Activated naive CD4-positive, alpha-beta T cell treated with anti-CD3 and anti-CD28 coated beads, Interleukin-2, amount 50 U/mL, for 72 hours (primary cell): ENCODE measurements around the gene CNTLN. TPM values are rescaled to one million over a fixed set of nuclear protein-coding genes. Genes with fewer than 3 reads are reported as not detected.

Experiments
- ATAC-seq, 2 donors: fragments of 150-1000 bp; cut with Tn5 transposase; 2 replicates each; pipeline ENCODE4 v1.10.0; 2021; ENCODE audit warnings: mild to moderate bottlenecking in 2 of 2, moderate library complexity in 2 of 2
- DNase-seq, 2 donors: peaks; one replicate each; pipeline ENCODE4 v3.0.0; 2021 to 2022; ENCODE audit warnings: low spot score in 2 of 2
- H3K27ac Mint-ChIP-seq, 2 donors: one replicate each; pipeline ENCODE4 v1.8.0; 2022; ENCODE audit warnings: mild to moderate bottlenecking in 2 of 2, mixed read lengths in 2 of 2
- H3K36me3 Mint-ChIP-seq, 2 donors: one replicate each; pipeline ENCODE4 v1.8.0; 2022; ENCODE audit warnings: mixed read lengths in 2 of 2
- H3K9me3 Mint-ChIP-seq, 2 donors: one replicate each; pipeline ENCODE4 v1.8.0; 2022; ENCODE audit warnings: mixed read lengths in 2 of 2
- total RNA-seq, 2 donors: library from RNA; stranded (reverse); gene quantifications; one replicate each; pipeline ENCODE4 v1.2.3, GENCODE V29; 2022

Gene CNTLN
- total RNA-seq, 2 donors from 2014 or later: 0.75 to 0.91 TPM

DNA sequence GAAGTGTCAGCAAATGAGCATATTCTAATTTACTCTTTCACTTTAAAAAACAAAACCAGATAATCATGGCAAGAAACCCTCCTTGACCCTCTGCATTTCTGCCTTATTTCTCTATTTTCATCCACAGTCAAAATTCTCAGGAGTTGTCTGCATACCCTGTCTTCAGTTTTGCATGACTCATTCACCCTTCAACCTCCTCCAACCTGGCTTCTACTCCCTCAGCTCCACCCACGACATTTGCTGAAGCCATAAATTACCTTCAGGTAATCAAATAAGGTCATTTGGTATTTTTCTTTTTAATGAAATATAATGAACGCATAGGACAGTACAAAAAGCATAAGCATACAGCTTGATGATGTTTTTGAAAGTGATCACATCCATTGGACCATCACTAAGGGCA is 416.2 kb downstream of the CNTLN start:
- H3K27ac Mint-ChIP-seq: no peak overlapping the region
- ATAC-seq: no peak
- peaks cover 14 to 20% of the 10 kb centered on the region in 2 donors for H3K9me3 Mint-ChIP-seq
- H3K36me3 Mint-ChIP-seq: no peaks in the 10 kb centered on the region
- no peak for DNase-seq
